ENCODE results near the gene CLEC4G.

DNA sequence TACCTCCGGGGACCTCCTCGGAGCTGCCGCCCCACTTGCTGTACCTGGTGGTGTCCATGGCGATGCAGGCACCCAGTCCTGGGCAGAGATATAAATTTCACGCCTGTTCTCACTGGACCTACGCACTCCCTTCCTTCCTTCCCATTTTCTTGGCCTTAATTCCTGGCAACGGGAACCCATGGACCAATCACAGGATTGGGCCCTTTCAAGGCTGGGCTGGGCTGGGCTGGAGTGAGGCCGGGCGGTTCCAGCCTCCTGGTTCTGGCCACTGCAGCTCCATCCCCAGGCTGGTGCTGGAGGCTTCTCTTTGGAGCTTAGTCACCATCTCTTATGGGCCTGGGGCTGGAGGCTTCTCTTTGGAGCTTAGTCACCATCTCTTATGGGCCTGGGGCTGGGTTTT lies at the start of gene CLEC4G:
- no peak for TF ChIP-seq POLR2A (IDR thresholded peaks at IDR 0.05; ENCODE audit: low read length)
- TF ChIP-seq, protein P1, sequence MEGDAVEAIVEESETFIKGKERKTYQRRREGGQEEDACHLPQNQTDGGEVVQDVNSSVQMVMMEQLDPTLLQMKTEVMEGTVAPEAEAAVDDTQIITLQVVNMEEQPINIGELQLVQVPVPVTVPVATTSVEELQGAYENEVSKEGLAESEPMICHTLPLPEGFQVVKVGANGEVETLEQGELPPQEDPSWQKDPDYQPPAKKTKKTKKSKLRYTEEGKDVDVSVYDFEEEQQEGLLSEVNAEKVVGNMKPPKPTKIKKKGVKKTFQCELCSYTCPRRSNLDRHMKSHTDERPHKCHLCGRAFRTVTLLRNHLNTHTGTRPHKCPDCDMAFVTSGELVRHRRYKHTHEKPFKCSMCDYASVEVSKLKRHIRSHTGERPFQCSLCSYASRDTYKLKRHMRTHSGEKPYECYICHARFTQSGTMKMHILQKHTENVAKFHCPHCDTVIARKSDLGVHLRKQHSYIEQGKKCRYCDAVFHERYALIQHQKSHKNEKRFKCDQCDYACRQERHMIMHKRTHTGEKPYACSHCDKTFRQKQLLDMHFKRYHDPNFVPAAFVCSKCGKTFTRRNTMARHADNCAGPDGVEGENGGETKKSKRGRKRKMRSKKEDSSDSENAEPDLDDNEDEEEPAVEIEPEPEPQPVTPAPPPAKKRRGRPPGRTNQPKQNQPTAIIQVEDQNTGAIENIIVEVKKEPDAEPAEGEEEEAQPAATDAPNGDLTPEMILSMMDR (IDR thresholded peaks at IDR 0.05): no peak
- no peak for TF ChIP-seq RFX5 (IDR thresholded peaks at IDR 0.05)
- TF ChIP-seq MYC (IDR thresholded peaks at IDR 0.05; ENCODE audit: borderline replicate concordance, low read length): no peak
